Duodenal mucosa (tissue), 2 donors: Measurements from ENCODE around the gene GPATCH8.
A peak's percentile ranks its signal among the peaks of the same experiment; 100 is the strongest.
"Not testable (repeated sequence)": the region's sequence is repeated elsewhere in the genome, so short reads cannot be mapped to it uniquely, and the experiment has no call there.

Source experiments
- H3K27ac ChIP-seq: one replicate; pipeline ENCODE4 v1.7.0; 2013; ENCODE audit warnings: low read depth, low read length
- H3K27me3 ChIP-seq, 2 donors: one replicate each; pipeline ENCODE4 v1.7.0; 2013; ENCODE audit warnings: low read length in 2 of 2, control low read depth in 1 of 2; ENCODE audit not compliant: insufficient read depth in 2 of 2, control insufficient read depth in 1 of 2
- H3K36me3 ChIP-seq, 2 donors: one replicate each; pipeline ENCODE4 v1.7.0; 2013; ENCODE audit warnings: low read length in 2 of 2, control low read depth in 1 of 2; ENCODE audit not compliant: insufficient read depth in 2 of 2, control insufficient read depth in 1 of 2
- H3K4me1 ChIP-seq, 2 donors: one replicate each; pipeline ENCODE4 v1.7.0; 2013; ENCODE audit warnings: low read length in 2 of 2, control low read depth in 1 of 2; ENCODE audit not compliant: insufficient read depth in 2 of 2, control insufficient read depth in 1 of 2
- H3K4me3 ChIP-seq, 2 donors: one replicate each; pipeline ENCODE4 v1.7.0; 2013; ENCODE audit warnings: low read length in 2 of 2, low read depth in 1 of 2
- H3K9ac ChIP-seq, 2 donors: one replicate each; pipeline ENCODE4 v1.7.0; 2013; ENCODE audit warnings: low read length in 2 of 2, low read depth in 1 of 2
- H3K9me3 ChIP-seq, 2 donors: one replicate each; pipeline ENCODE4 v1.7.0; 2013; ENCODE audit warnings: low read length in 2 of 2, control low read depth in 1 of 2; ENCODE audit not compliant: control insufficient read depth in 1 of 2

Gene GPATCH8

GRCh38 chr17:44367231-44367979, 135.8 kb downstream of the GPATCH8 start:
- Histone ChIP-seq H3K27me3 (peaks cover 11 to 14% of the 10 kb centered on the region in 2 donors), H3K36me3 (no peaks in the 10 kb centered on the region), H3K4me1 (no peaks in the 10 kb centered on the region)

DNA sequence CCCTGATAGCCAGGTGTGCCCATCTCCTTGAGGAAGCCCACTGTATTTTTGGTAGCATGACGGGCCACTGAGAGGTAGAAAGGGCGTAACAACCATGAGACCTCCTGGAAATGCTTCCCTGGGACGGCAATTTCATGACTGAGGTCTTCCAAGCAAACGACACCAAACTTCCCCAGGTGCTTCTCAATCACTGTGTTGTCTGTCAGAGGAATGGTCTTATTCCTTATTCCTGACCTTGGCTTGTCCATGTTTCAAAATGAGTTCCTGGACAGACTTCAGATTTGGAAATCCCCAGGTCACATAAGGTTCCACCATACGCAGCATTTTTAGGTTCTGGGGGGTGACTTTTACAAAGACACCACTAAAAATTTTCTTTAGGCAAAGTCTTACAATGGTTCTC, 138.2 kb downstream of the GPATCH8 start:
- H3K4me1 ChIP-seq, H3K9ac ChIP-seq, H3K4me3 ChIP-seq, H3K27ac ChIP-seq, H3K36me3 ChIP-seq, H3K9me3 ChIP-seq: not testable (repeated sequence)
- peaks cover 13 to 24% of the 10 kb centered on the region in 2 donors for H3K27me3 ChIP-seq

More at GRCh38 chr17:44367231-44367979, 135.8 kb downstream of the GPATCH8 start:
- no peak overlapping the region for H3K4me3 ChIP-seq
- no peaks in the 10 kb centered on the region for H3K9me3 ChIP-seq
- no peak overlapping the region for H3K9ac ChIP-seq
- no peak overlapping the region for H3K27ac ChIP-seq

GRCh38 chr17:44363613-44364159, 139.5 kb downstream of the GPATCH8 start, which contains the start of gene FAM171A2:
Gene FAM171A2 (minus strand): TSS chr17:44363853. CDS start chr17:44363714, 139 bp downstream.
- Histone ChIP-seq H3K9me3 (no peaks in the 10 kb centered on the region), H3K9ac (no peak within 1 kb of the TSS), H3K27ac (no peak within 1 kb of the TSS), H3K4me1 (no peaks in the 10 kb centered on the region), H3K27me3 (peaks cover 13 to 28% of the 10 kb centered on the region in 2 donors), H3K4me3 (peak within 1 kb of the TSS; percentile 47 to 55), H3K36me3 (no peaks in the 10 kb centered on the region)

DNA sequence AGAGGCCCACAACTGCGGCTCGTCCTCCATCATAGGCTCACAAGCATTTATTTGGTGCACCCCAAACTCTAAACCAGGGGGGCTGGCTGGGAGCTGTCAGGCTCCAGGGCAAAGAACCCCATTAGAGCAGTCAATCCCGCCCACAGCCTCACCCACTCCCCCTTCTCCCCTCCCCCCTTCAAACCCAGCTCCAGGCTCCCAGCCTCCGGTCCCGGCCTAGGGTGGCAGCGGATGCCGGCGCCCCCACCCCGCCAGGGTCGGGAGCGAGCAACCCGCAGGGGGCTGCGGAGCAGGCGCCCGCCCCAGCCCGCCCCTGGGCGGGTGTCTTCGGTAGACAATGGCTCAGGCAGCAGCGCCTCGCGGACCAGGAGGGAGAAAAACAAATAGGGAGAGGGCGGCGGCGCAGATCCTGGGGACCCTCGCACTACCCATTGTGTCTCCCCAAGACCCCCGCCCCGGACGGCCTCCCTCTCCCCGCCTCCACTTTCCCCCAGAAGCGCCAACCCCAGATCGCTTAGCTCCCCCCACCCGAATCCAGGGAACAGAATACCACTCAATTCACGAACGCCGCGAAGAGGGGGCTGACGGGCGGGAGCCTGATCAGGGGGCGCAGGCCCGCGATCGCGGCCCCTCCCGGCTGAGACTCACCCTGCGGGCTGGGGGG, 140.1 kb downstream of the GPATCH8 start:
- H3K27me3 ChIP-seq, result peaks cover 13 to 29% of the 10 kb centered on the region in 2 donors
- peak overlapping the region; percentile 47 to 55 for H3K4me3 ChIP-seq
- H3K4me1 ChIP-seq, result no peaks in the 10 kb centered on the region
- no peak overlapping the region for H3K27ac ChIP-seq
- no peaks in the 10 kb centered on the region for H3K9me3 ChIP-seq
- no peaks in the 10 kb centered on the region for H3K36me3 ChIP-seq
- H3K9ac ChIP-seq, result no peak overlapping the region

DNA sequence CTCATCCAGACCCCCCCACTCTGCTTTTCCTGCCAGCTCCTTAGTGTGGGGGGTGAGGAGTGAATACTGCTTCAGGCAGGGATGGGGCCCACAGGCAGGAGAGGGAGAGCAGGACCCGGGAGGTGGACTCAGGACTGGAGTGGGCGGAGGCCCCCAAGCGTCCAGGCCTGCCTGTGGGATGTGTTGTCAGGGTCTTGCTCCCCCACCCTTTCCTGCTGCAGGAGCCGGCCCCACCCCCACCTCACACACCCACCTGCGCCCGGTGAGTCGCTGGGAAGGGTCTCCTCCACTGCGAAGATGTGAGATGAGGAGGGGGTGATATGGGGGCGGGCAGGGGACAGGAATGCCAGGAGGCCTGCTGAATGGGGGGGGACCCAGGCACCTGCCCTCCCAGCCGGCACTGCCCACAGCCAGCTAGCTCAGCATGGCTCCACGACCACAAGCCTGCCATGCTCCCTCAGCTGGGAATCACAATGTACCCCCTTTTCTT, 140.7 kb downstream of the GPATCH8 start:
- H3K9ac ChIP-seq, result no peak overlapping the region

DNA sequence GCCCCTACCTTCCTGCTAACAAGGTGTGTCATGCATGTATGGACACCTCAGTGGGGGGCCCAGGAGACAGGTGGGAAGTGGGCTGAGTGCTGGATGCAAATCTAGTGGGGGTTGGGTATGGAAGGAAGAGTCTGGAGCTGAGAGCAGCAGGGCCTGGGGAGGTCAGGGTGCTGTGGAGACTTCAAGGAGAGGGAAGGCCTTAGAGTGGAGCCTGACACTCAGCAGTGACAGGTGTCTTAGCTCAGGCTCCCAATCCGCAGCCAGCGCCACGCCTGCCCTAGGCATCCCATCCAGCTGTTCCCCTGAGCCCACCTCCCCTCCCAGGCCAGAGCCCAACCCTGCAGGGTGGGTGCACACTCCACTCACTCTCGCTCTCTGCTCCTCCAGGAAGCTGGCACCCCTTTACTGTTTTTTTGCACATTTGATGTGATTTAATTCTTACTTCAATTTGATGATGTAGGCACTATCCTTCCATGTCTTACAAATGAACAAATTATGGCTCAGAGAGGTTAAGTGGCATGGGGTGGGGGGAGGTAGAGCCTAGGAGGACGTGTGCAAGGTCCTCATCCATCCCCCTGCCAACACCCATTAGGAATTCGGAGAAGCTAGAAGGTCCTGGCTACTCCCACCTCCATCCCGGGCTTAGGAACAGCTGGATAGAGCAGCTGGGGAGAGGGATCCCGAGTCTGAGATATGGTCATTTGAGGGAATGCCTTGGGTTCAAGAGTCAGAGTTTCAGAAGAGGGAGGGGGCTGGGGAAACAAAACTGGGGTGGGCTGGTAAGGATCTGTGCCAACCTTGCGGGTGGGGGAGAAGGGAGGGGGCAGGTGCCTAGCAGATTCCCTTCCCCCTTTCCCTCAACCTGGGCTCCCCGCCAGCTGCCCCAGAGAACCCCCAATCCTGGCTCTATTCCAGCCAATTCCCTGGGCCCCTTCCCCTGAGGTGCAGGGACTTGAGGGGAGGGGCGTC, 141.6 kb downstream of the GPATCH8 start:
- Histone ChIP-seq H3K9ac (no peak overlapping the region), H3K36me3 (no peaks in the 10 kb centered on the region), H3K4me3 (no peak overlapping the region), H3K4me1 (no peaks in the 10 kb centered on the region), H3K27ac (no peak overlapping the region), H3K9me3 (no peaks in the 10 kb centered on the region), H3K27me3 (peaks cover 13 to 27% of the 10 kb centered on the region in 2 donors)

More for the DNA sequence above, 140.7 kb downstream of the GPATCH8 start:
- no peaks in the 10 kb centered on the region for H3K4me1 ChIP-seq
- H3K27me3 ChIP-seq, result peaks cover 13 to 27% of the 10 kb centered on the region in 2 donors
- H3K36me3 ChIP-seq, result no peaks in the 10 kb centered on the region
- H3K4me3 ChIP-seq, result no peak overlapping the region
- no peak overlapping the region for H3K27ac ChIP-seq
- H3K9me3 ChIP-seq, result no peaks in the 10 kb centered on the region

- Histone ChIP-seq H3K4me3 (no peak overlapping the region), H3K27ac (no peak overlapping the region), H3K4me1 (no peaks in the 10 kb centered on the region), H3K36me3 (no peaks in the 10 kb centered on the region), H3K9ac (no peak overlapping the region), H3K27me3 (peaks cover 13 to 21% of the 10 kb centered on the region in 2 donors), H3K9me3 (no peaks in the 10 kb centered on the region)
Measured at GRCh38 chr17:44360826-44361225, 142.4 kb downstream of the GPATCH8 start.

GRCh38 chr17:44360144-44360533, 143.1 kb downstream of the GPATCH8 start:
- Histone ChIP-seq H3K27ac (no peak overlapping the region), H3K27me3 (peaks cover 13 to 21% of the 10 kb centered on the region in 2 donors), H3K9ac (no peak overlapping the region), H3K4me3 (no peak overlapping the region), H3K9me3 (no peaks in the 10 kb centered on the region), H3K4me1 (no peaks in the 10 kb centered on the region), H3K36me3 (no peaks in the 10 kb centered on the region)

DNA sequence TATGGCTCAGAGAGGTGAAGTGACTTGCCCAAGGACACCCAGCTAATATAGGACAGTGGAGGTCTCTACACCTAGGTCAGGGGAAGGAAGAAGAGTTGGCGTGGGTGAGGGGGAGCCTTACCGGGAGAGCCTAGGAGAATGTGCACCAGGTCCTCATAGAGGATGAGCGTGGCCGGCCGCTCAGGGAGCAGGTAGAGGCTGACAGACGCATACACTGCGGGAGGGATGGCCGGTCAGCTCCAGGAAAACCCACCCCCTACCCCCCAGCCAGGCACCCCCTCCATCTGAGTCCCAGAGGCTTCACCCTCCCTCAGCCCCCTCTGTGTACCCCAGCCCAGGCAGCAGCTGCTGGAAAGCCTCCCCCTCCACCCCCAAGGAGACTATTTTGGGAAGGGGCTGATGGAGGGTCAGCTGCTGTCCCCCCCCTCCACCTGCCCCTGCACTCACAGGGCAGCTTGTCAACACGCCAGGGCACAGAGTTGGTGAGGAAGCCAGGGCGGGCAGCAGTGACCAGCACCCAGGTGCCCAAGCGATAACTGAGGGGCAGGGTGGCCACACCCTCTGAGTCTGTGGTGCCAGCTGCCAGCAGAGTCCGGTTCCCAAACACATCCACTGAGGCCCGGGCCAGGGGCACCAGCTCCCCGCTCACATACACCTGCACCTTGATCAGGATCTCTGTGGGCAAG, 143.6 kb downstream of the GPATCH8 start:
- H3K9ac ChIP-seq, result no peak overlapping the region
- H3K4me3 ChIP-seq, result no peak overlapping the region
- H3K27ac ChIP-seq, result no peak overlapping the region
- H3K9me3 ChIP-seq, result no peaks in the 10 kb centered on the region
- H3K27me3 ChIP-seq, result peaks cover 13 to 18% of the 10 kb centered on the region in 2 donors
- no peaks in the 10 kb centered on the region for H3K36me3 ChIP-seq
- no peaks in the 10 kb centered on the region for H3K4me1 ChIP-seq
